Left renal pelvis (tissue), 4 donors: ENCODE measurements around the gene SLC22A4. TPM values are rescaled to one million over a fixed set of nuclear protein-coding genes. Genes with fewer than 3 reads are reported as not detected.

Source experiments
- DNase-seq, 4 donors: peaks; one replicate each; pipeline ENCODE4 v3.0.0-alpha.2; 2013; ENCODE audit warnings: low read depth in 4 of 4, low spot score in 3 of 4
- polyA plus RNA-seq, 4 donors: library from polyadenylated mRNA; unstranded; fragments of 120-200 nt; gene quantifications; one replicate each; pipeline ENCODE4 v1.2.1, GENCODE V29; 2013; ENCODE audit not compliant: insufficient read length in 4 of 4

The SLC22A4 gene
- polyA plus RNA-seq, 4 donors, result 3.1 to 7.6 (median 6.7) TPM

- no peak for DNase-seq
These were observed 21.6 kb upstream of the SLC22A4 start for GRCh38 chr5:132272311-132273210.

DNA sequence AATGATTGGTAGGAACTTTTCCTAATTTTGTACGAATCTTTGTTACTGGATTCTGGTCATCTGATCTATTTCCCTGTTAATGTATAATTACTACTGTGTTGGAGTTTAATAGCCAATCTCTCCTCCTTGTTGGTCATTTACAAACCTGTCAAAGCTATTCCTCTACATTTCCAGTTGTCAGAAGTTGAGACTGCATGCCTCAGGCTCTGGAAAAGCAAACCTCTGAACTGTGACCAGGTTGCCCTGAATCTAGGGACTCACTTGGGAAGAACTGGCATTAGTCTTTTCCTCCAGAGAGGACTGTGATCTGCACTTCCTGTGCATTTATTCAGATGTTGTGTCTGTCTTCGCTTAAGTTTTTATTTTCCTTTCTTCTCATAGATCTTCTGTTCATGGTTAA is 20.6 kb upstream of the SLC22A4 start:
- no peak for DNase-seq

GRCh38 chr5:132274050-132274792 is 20.0 kb upstream of the SLC22A4 start:
- no peak for DNase-seq

DNA sequence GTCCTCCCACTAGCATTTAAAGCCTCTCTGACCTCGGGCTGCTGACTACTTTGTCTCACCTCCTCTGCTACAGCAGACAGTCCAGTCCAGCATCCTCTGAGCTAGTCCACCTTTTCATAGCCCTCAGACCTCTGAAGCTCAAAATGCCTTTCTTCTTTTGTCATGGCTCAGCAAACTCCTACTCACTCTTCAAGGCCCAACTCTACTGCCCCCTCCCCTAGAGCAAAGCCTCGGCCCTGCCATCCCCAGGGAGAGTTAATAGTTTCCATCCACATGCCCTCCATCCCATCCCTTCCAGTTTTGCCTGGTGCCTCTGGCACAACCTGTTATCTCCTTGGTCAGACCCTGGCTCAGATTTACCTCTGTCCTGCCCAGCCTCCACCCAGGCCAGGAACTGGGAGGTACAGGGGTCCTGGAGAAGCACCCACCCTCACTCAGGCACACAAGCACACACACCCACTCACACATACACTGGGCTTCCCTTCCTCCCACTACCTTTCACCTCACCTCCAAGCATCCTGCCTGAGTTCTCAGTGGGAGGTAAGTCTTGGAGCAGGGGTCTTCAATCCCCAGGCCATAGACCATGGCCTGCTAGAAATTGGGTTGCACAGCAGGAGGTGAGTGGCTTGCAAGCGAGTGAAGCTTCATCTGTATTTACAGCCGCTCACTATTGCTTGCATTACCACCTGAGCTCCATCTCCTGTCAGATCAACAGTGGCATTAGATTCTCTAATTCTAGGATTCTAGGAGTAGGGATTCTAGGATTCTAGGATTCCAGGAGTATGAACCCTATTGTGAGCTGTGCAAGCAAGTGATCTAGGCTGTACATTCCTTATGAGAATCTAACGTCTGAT is 18.6 kb upstream of the SLC22A4 start:
- no peak for DNase-seq

DNA sequence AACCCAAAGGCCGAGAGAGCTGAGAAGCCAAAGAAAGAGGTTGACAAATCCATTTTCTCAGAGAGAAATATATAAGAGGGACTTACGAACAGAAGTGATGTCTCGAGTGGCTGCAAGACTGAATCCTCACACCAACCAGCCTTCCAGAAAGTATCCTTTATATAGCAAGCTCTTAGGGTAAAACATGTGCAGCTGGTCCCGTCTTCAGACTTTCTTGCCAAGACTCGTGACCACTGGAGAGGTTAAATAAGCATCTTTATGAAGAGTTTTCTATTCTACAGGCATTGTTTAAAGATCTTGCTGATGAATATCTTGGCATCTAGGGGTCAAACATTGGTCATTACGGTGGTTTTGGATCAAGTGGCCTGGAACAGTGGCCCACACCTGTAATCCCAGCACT is 16.9 kb upstream of the SLC22A4 start:
- no peak for DNase-seq

DNA sequence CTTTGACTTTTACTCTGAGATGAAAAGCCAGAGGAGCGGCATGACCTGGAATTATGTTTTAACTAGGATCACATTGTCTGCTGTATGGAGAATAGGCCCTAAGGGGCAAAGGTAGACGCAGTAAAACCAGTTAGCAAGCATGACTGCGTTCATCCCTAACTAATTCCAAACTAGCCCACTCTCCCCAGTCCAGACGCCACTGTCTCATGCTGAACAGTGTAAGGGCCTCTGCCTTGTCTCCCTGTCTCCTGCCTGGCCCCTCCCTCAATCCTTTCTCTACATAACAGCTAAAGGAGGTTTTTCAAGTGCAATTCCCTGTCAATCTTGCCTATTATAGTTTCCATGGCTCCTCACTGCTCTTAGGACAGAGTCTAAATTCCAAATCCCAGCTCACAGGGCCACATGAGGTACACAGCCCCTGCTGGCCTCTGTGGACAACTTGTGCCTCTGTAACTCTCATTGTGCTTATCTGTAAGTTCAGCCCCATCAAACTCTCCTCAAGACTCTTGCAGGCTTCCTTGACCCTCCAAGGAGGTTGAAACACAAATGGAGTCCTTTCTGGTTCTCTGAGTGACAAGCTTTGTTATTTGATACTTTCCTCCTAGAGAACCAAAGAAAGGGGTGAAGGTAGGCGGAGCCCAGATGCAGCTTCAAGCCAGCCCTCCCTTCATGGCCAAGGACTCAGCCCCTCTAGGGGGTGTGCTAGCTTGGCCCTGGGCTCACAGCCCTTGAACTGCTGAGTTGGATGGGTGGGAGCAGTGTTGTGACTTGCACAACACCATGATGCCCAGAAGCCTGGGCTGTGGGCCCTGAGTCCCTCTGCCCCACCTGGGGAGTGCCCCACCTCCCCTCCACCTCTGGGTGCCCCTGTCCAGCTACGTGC is 16.0 kb upstream of the SLC22A4 start:
- no peak for DNase-seq

- DNase-seq, result no peak
These were observed 14.4 kb upstream of the SLC22A4 start for GRCh38 chr5:132279801-132280200.

DNA sequence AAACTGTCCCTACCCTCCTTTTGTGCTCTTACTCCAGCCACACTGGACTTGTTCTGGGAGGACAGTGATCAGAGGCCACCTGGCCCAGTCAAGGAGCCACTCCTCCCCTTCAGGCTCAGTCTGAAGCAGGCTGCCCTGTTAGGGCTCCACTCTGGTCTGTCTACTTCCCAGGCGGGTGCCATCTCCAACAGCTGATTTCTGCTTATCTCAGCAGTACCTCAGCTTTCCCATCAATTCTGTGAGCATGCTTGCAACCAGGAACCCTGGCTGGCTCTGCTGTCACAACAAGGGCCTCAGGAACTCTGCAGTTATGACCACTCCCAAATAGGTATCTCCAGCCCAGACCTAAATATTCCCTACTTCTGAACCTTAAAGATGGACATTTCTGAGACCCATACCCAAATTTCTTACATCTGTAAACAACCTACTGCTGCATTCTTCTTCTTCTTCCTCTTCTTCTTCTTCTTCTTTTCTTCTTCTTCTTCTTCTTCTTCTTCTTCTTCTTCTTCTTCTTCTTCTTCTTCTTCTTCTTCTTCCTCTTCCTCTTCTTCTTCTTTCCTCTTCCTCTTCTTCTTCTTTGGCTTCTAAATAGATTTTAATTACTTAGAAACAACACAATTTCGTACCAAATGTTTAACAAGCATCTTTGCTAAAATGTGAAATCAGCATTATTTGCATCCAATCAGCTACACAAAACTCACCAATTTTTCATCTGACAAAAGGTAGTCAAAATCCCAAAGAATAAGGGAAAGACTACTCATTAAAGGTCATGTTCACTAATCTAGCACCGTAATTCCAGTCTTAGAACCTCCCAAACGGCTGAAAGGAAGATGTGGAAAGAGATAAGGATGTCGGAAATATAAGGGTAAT is 13.6 kb upstream of the SLC22A4 start:
- DNase-seq, result no peak

- DNase-seq, result no peak
These were observed 12.2 kb upstream of the SLC22A4 start for GRCh38 chr5:132281856-132282614.

DNA sequence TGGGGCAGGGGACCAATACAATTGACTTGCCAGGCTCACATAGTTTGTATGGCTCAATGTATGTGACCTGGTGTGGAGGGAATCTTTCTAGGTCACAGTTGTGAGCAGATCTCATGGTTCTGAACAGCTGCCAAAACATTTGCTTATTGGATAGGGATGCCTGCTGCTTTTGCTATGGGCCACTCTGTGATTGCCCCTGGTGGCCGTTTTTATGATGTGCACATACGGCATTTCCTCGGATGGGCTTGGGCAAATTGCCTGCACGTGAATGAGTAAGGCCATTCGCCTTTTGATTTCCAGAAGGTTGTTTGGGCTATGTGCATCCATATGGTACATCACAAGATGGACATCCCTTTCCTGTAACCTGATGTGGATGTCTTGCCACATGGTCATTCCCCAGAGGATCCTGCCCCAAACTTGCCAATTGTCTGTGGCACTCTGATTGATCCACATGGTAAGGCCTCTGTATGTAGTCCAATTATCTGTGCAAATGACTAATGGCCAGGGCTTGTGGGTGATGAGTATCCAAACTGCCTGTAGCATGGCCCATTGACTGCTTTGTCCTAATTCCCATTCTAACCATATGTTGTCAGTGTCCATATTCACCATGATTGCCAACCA is 10.7 kb upstream of the SLC22A4 start:
- DNase-seq, result no peak

DNA sequence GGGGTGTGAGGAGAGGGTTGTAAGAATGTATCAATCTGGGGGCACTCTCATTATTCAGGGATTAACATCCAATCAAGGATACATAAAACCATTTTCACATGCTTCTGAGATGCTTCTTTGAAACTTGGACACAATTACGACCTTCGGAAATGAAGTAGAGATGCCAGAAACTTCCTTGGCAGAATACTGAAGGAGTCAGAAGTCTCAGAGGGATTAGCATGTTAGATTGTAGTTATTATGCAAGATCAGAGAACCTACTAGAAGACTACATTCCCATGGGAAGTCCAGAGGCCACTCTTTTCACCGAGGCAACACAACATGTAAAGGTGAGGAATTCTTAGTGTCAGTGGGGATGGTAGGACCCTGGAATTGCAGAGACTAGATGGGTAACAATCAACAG is 5.1 kb upstream of the SLC22A4 start:
- no peak for DNase-seq

- no peak for DNase-seq
These were observed 3.2 kb upstream of the SLC22A4 start for GRCh38 chr5:132291026-132291425.

- peak; percentile 79 to 82 (median 81) for DNase-seq
These were observed 865 bp upstream of the SLC22A4 start for GRCh38 chr5:132293066-132293991.

DNA sequence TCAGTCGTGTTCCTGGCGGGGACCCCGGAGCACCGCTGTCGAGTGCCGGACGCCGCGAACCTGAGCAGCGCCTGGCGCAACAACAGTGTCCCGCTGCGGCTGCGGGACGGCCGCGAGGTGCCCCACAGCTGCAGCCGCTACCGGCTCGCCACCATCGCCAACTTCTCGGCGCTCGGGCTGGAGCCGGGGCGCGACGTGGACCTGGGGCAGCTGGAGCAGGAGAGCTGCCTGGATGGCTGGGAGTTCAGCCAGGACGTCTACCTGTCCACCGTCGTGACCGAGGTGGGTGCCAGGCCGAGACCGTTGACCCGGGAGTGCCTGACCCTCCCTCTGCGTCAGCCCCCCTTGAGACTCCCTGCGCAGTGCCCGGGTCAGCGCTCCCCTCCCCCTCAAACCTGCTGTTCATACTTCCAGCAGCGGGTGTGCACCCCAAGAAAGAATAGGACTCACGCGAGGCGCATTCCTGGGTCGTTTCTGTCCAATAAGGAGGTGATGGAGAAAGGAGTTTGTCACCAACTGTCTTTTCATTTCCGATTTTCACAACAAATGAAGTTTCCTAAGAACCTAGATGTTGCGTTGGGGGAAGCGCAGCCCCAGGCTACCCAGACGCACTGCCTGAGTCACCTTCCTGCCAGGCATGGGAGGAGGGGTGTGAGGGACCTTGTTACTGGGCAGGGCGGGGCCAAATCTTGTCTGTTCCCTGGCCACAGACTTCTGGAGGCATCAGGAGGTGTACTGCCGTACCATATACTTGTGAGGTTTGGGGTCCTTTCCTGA is 722 bp downstream of the SLC22A4 start:
- DNase-seq, result no peak

DNA sequence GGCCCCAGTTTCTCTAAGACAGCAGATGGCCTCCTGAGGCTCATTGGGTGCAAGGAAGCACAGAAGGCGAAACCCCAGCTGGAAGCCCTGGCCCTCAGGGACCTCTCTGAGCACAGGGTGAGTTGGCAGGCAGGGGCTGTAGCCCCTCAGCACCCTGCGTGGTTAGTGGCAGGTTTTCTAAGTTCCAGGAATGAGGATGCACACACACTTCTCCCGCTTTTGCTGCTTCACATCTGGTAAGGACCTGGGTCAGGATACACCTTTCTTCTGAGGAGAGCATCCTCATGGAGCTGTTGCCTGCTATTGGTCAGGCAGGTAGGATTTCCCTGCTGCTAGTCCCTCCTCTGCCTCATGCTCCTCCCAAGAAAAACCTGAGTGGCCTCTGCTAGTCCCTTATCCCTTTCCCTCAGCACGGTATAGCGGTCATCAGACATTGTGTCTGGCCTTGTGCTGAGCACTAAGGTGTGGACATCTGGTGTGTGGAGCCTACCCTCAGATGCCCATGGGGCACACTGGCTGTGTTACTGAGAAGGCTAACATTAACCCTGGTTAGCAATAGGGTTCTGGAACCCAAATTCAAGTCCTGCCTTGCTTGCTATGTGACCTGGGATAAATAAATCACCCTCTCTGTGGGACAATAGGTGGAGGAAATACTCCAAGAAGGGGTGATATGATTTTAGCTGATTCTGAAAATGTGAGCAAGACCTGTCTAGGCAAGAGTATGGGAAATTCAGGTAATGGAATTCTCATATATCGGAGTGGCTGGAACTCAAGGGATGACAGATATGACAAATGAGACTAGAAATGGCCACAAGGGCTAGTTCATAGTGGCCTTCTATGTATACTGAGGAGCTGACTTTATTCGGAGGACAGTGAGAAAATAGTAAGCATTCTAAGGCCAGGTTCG is 1.6 kb downstream of the SLC22A4 start:
- no peak for DNase-seq
